Measurements from ENCODE around the gene PHACTR1. TPM values are rescaled to one million over a fixed set of nuclear protein-coding genes. Genes with fewer than 3 reads are reported as not detected.

PHACTR1 gene
- total RNA-seq, 1 experiment from 2014 or later: 2.6 TPM

- H3K4me3 ChIP-seq (ENCODE audit: low read depth, low read length, poor library complexity, severe bottlenecking): no peak overlapping the region
- H3K36me3 ChIP-seq (ENCODE audit: insufficient read depth, low read length, poor library complexity, severe bottlenecking): no peaks in the 10 kb centered on the region
- CTCF ChIA-PET: no interaction called here
- no peaks in the 10 kb centered on the region for H3K4me1 ChIP-seq (ENCODE audit: insufficient read depth, low read length, poor library complexity, severe bottlenecking)
- POLR2A ChIA-PET (ENCODE audit: low non-redundant PET): no interaction called here
- no peaks in the 10 kb centered on the region for H3K27me3 ChIP-seq (replicated peaks; ENCODE audit: insufficient read depth, low read depth, low read length, poor library complexity)
- intact Hi-C loops (cut with micrococcal nuclease; ENCODE audit: unreplicated experiment): no loop called here
- no peak overlapping the region for H3K27ac ChIP-seq (ENCODE audit: low read depth, low read length, poor library complexity, severe bottlenecking)
- DNase-seq (ENCODE audit: low spot score): no peak
- no peaks in the 10 kb centered on the region for H3K9me3 ChIP-seq (ENCODE audit: low read depth, low read length, poor library complexity, severe bottlenecking)
- no TSS peak for BruUV-seq (replicated peaks)
- TF ChIP-seq EZH2 (IDR thresholded peaks at IDR 0.05; ENCODE audit: borderline replicate concordance, low read depth, low read length, poor library complexity, severe bottlenecking): no peak
- TF ChIP-seq CTCF (conservative IDR thresholded peaks at IDR 0.05; ENCODE audit: low read depth, low read length): no peak
Measured at GRCh38 chr6:13147376-13147775, 430.8 kb downstream of the PHACTR1 start.

- ChIA-PET POLR2A (ENCODE audit: low non-redundant PET) (no interaction called here), CTCF (no interaction called here)
- no peak for DNase-seq (ENCODE audit: low spot score)
- intact Hi-C loops (cut with micrococcal nuclease; ENCODE audit: unreplicated experiment): no loop called here
- Histone ChIP-seq H3K27ac (ENCODE audit: low read depth, low read length, poor library complexity, severe bottlenecking) (no peak overlapping the region), H3K36me3 (ENCODE audit: insufficient read depth, low read length, poor library complexity, severe bottlenecking) (no peaks in the 10 kb centered on the region), H3K9me3 (ENCODE audit: low read depth, low read length, poor library complexity, severe bottlenecking) (no peaks in the 10 kb centered on the region), H3K27me3 (replicated peaks; ENCODE audit: insufficient read depth, low read depth, low read length, poor library complexity) (no peaks in the 10 kb centered on the region), H3K4me3 (ENCODE audit: low read depth, low read length, poor library complexity, severe bottlenecking) (no peak overlapping the region), H3K4me1 (ENCODE audit: insufficient read depth, low read length, poor library complexity, severe bottlenecking) (no peaks in the 10 kb centered on the region)
- no TSS peak for BruUV-seq (replicated peaks)
- TF ChIP-seq EZH2 (IDR thresholded peaks at IDR 0.05; ENCODE audit: borderline replicate concordance, low read depth, low read length, poor library complexity, severe bottlenecking) (no peak), CTCF (conservative IDR thresholded peaks at IDR 0.05; ENCODE audit: low read depth, low read length) (no peak)
Measured at GRCh38 chr6:13147782-13148181, 431.2 kb downstream of the PHACTR1 start.

GRCh38 chr6:13152764-13153163 is 436.2 kb downstream of the PHACTR1 start:
- Histone ChIP-seq H3K27ac (ENCODE audit: low read depth, low read length, poor library complexity, severe bottlenecking) (no peak overlapping the region), H3K27me3 (replicated peaks; ENCODE audit: insufficient read depth, low read depth, low read length, poor library complexity) (no peaks in the 10 kb centered on the region), H3K4me1 (ENCODE audit: insufficient read depth, low read length, poor library complexity, severe bottlenecking) (no peaks in the 10 kb centered on the region), H3K9me3 (ENCODE audit: low read depth, low read length, poor library complexity, severe bottlenecking) (no peaks in the 10 kb centered on the region), H3K4me3 (ENCODE audit: low read depth, low read length, poor library complexity, severe bottlenecking) (no peak overlapping the region), H3K36me3 (ENCODE audit: insufficient read depth, low read length, poor library complexity, severe bottlenecking) (no peaks in the 10 kb centered on the region)
- no peak for DNase-seq (ENCODE audit: low spot score)
- TF ChIP-seq EZH2 (IDR thresholded peaks at IDR 0.05; ENCODE audit: borderline replicate concordance, low read depth, low read length, poor library complexity, severe bottlenecking): no peak
- TF ChIP-seq CTCF (conservative IDR thresholded peaks at IDR 0.05; ENCODE audit: low read depth, low read length): no peak
- POLR2A ChIA-PET (ENCODE audit: low non-redundant PET): no interaction called here
- intact Hi-C loops (cut with micrococcal nuclease; ENCODE audit: unreplicated experiment): no loop called here
- CTCF ChIA-PET: no interaction called here
- no TSS peak for BruUV-seq (replicated peaks)
